K562 (cell line): ENCODE data around the gene ECD. TPM values are rescaled to one million over a fixed set of nuclear protein-coding genes. Genes with fewer than 3 reads are reported as not detected.

Experiments
- CHD1 ChIP-seq: fragments of 200-600 bp; sonication (generic); IDR thresholded peaks from one replicate; pipeline ENCODE4 v1.6.1; 2012; ENCODE audit warnings: mild to moderate bottlenecking, moderate library complexity, low read length, inconsistent platforms
- HMG20B ChIP-seq: fragments of 250-450 bp; sonication (Bioruptor Pico); IDR thresholded peaks from 2 replicates; pipeline ENCODE4 v1.5.0; 2021; ENCODE audit warnings: mild to moderate bottlenecking
- JUN ChIP-seq, 2 experiments: sonication (generic) in 1 of 2; formaldehyde crosslinking in 1 of 2; IDR thresholded peaks; 2 replicates each; pipeline versions ENCODE4 v1.6.1 to v1.8.0; 2012 to 2022; ENCODE audit warnings: borderline replicate concordance in 2 of 2, mild to moderate bottlenecking in 2 of 2, improper control_type of control experiment in 1 of 2, low read depth in 1 of 2, low read length in 1 of 2, missing genetic modification reagents in 1 of 2
- JUND ChIP-seq, 2 experiments: IDR thresholded peaks; 2 replicates in 1 of 2; 3 replicates in 1 of 2; pipeline ENCODE4 v1.6.1; 2011; ENCODE audit warnings: borderline replicate concordance in 2 of 2, low read depth in 2 of 2, low read length in 2 of 2, improper control_type of control experiment in 1 of 2, missing biosample characterization in 1 of 2, missing genetic modification characterization in 1 of 2, missing genetic modification reagents in 1 of 2
- NELFE ChIP-seq: IDR thresholded peaks from 2 replicates; pipeline ENCODE4 v1.6.1; 2011; ENCODE audit warnings: mild to moderate bottlenecking; ENCODE audit not compliant: insufficient read depth, insufficient read length
- NFATC3 ChIP-seq: fragments of 450-650 bp; IDR thresholded peaks from 2 replicates; pipeline ENCODE4 v1.6.1; 2017; ENCODE audit warnings: mild to moderate bottlenecking
- NUFIP1 ChIP-seq: fragments of 450-650 bp; IDR thresholded peaks from 2 replicates; pipeline ENCODE4 v1.6.1; 2018; ENCODE audit not compliant: partially characterized antibody
- SNRNP70 ChIP-seq: fragments of 200-400 bp; formaldehyde crosslinking; optimal IDR thresholded peaks from 2 replicates; pipeline ENCODE3; 2017; ENCODE audit warnings: low read depth, low read length
- TBL1XR1 ChIP-seq, 2 experiments: IDR thresholded peaks; 2 replicates each; pipeline ENCODE4 v1.6.1; 2012; ENCODE audit warnings: improper control_type of control experiment in 2 of 2, low read length in 2 of 2, mild to moderate bottlenecking in 1 of 2
- XRCC3 ChIP-seq: fragments of 450-650 bp; IDR thresholded peaks from 2 replicates; pipeline ENCODE4 v1.6.1; 2017; ENCODE audit warnings: mild to moderate bottlenecking, moderate library complexity
- YY1 ChIP-seq, 3 experiments: IDR thresholded peaks; 2 replicates each; pipeline ENCODE4 v1.6.1; 2011; ENCODE audit warnings: low read length in 2 of 3, mild to moderate bottlenecking in 2 of 3, moderate library complexity in 2 of 3, borderline replicate concordance in 1 of 3, control low read depth in 1 of 3, low read depth in 1 of 3; ENCODE audit not compliant: insufficient read depth in 3 of 3, insufficient replicate concordance in 2 of 3, control insufficient read depth in 1 of 3, insufficient read length in 1 of 3; ENCODE audit errors: extremely low read depth in 1 of 3
- ZBTB8A ChIP-seq: fragments of 450-650 bp; IDR thresholded peaks from 2 replicates; pipeline ENCODE4 v1.6.1; 2018; ENCODE audit warnings: mild to moderate bottlenecking, moderate library complexity; ENCODE audit not compliant: partially characterized antibody
- polyA plus RNA-seq, 8 experiments: library from polyadenylated mRNA; depleted of rRNA in 4 of 8; stranded (reverse) in 5 of 8; unstranded in 3 of 8; fragments of >200 nt; fragmentation: Nextera tagmentation in 2 of 8; fragmentation: Illumina TruSeq in 1 of 8; extraction: Ambion mirVana in 2 of 8; extraction: Trizol in 1 of 8; gene quantifications; 2 replicates each; pipeline versions ENCODE4 v1.2.1 to v1.2.3, GENCODE V29; 2011 to 2014; ENCODE audit warnings: inconsistent platforms in 1 of 8, missing spikeins in 1 of 8
- total RNA-seq, 7 experiments: library from RNA; depleted of rRNA in 6 of 7; stranded (reverse); fragments of >200 nt in 6 of 7; fragmentation: Illumina TruSeq in 2 of 7; extraction: Trizol in 2 of 7; gene quantifications; 2 replicates each; pipeline versions ENCODE4 v1.2.1 to v1.2.3, GENCODE V29; 2011 to 2021; ENCODE audit warnings: low replicate concordance in 1 of 7
- TF ChIP-seq, protein P1 (sequence below), 2 experiments: fragments of 450-650 bp in 1 of 2; sonication (generic) in 1 of 2; formaldehyde crosslinking in 1 of 2; IDR thresholded peaks in 1 of 2; conservative IDR thresholded peaks in 1 of 2; 2 replicates each; pipeline versions ENCODE4 v1.6.1 to v1.8.1; 2016 to 2023; ENCODE audit warnings: mild to moderate bottlenecking in 2 of 2, moderate library complexity in 2 of 2, inconsistent platforms in 1 of 2, missing genetic modification reagents in 1 of 2
- TF ChIP-seq, protein P2 (sequence below): conservative IDR thresholded peaks from 2 replicates; pipeline ENCODE4 v1.6.1; 2011; ENCODE audit warnings: low read depth, mild to moderate bottlenecking, low read length; ENCODE audit not compliant: control insufficient read depth
- TF ChIP-seq, protein P3 (sequence below): fragments of 450-650 bp; IDR thresholded peaks from 2 replicates; pipeline ENCODE4 v1.7.1; 2018; ENCODE audit warnings: mild to moderate bottlenecking, low read depth; ENCODE audit not compliant: partially characterized antibody

Gene ECD
- total and polyA plus RNA-seq, 9 of the 15 experiments (the other 6 are each of a cell fraction or from before 2014, with no cell fraction given) = 33.5 to 79.9 (median 53.2) TPM

DNA sequence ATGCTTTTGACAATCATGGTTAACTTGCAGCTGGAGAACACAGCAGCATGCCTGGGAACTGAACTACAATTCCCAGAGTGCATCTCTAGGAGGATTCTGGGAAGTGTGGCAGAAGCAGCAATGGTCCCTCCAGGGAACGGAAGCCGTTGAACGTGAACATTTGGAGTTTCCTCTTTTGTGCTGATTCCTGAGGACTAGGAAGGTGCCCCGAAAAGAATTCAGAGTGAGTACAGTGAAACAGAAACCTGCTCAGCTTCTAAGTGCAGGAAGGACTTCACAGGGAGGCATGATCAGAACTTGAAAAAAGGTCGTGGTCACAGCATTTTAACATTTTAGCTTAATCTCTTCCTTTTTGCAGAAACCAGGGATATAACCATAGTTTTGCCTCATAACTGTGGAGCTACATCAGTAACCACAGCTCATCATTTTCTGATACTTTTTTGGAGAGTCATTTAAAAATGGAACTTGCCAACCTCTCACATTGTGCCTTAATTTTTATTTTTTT, 57.4 kb downstream of the ECD start, which contains the start of gene NUDT13 (continued):
- TF ChIP-seq, protein P1, sequence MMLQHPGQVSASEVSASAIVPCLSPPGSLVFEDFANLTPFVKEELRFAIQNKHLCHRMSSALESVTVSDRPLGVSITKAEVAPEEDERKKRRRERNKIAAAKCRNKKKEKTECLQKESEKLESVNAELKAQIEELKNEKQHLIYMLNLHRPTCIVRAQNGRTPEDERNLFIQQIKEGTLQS (IDR thresholded peaks at IDR 0.05) = no peak
- TF ChIP-seq, protein P1 (CRISPR knock-in tag; conservative IDR thresholded peaks at IDR 0.05) = no peak
- TF ChIP-seq JUN (IDR thresholded peaks at IDR 0.05; ENCODE audit: borderline replicate concordance, low read depth, low read length) = peak; percentile 56; the same call in 1 of the 2 replicates
- no peak for TF ChIP-seq JUN (CRISPR knock-in tag; IDR thresholded peaks at IDR 0.05; ENCODE audit: borderline replicate concordance)
- TF ChIP-seq YY1 (IDR thresholded peaks at IDR 0.05; ENCODE audit: borderline replicate concordance in 1 of 3, control insufficient read depth in 1 of 3, extremely low read depth in 1 of 3, insufficient read depth in 3 of 3, insufficient read length in 1 of 3, insufficient replicate concordance in 2 of 3, low read depth in 1 of 3, low read length in 2 of 3) = peak in 2 of 3 experiments; percentile 82 to 94
- 0 out of 2 replicates have a peak, but pooled peaks have one; percentile 64 for TF ChIP-seq XRCC3
- no peak for TF ChIP-seq SNRNP70
- TF ChIP-seq, protein P2, sequence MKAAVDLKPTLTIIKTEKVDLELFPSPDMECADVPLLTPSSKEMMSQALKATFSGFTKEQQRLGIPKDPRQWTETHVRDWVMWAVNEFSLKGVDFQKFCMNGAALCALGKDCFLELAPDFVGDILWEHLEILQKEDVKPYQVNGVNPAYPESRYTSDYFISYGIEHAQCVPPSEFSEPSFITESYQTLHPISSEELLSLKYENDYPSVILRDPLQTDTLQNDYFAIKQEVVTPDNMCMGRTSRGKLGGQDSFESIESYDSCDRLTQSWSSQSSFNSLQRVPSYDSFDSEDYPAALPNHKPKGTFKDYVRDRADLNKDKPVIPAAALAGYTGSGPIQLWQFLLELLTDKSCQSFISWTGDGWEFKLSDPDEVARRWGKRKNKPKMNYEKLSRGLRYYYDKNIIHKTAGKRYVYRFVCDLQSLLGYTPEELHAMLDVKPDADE = peak; percentile 99
- no peak for TF ChIP-seq HMG20B
- TF ChIP-seq, protein P3, sequence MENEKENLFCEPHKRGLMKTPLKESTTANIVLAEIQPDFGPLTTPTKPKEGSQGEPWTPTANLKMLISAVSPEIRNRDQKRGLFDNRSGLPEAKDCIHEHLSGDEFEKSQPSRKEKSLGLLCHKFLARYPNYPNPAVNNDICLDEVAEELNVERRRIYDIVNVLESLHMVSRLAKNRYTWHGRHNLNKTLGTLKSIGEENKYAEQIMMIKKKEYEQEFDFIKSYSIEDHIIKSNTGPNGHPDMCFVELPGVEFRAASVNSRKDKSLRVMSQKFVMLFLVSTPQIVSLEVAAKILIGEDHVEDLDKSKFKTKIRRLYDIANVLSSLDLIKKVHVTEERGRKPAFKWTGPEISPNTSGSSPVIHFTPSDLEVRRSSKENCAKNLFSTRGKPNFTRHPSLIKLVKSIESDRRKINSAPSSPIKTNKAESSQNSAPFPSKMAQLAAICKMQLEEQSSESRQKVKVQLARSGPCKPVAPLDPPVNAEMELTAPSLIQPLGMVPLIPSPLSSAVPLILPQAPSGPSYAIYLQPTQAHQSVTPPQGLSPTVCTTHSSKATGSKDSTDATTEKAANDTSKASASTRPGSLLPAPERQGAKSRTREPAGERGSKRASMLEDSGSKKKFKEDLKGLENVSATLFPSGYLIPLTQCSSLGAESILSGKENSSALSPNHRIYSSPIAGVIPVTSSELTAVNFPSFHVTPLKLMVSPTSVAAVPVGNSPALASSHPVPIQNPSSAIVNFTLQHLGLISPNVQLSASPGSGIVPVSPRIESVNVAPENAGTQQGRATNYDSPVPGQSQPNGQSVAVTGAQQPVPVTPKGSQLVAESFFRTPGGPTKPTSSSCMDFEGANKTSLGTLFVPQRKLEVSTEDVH = peak; percentile 86
- peak; percentile 78 for TF ChIP-seq JUND (IDR thresholded peaks at IDR 0.05; ENCODE audit: borderline replicate concordance, low read depth, low read length)
- TF ChIP-seq JUND (tag; IDR thresholded peaks at IDR 0.05; ENCODE audit: borderline replicate concordance, low read depth, low read length) = peak; percentile 38; the same call in 1 of the 3 replicates
- TF ChIP-seq NFATC3 = peak; percentile 59; the same call in 1 of the 2 replicates
- no peak for TF ChIP-seq NUFIP1
- peak; percentile 54 for TF ChIP-seq ZBTB8A
- TF ChIP-seq NELFE = no peak
- TF ChIP-seq TBL1XR1 (IDR thresholded peaks at IDR 0.05; ENCODE audit: low read length in 2 of 2) = peak in 1 of 2 experiments; percentile 36; a peak in 1 of 4 replicates
- TF ChIP-seq CHD1 = peak; percentile 93
